Measurements from ENCODE around the gene ERF.
A peak's percentile ranks its signal among the peaks of the same experiment; 100 is the strongest.

ERF gene

GRCh38 chr19:42251572-42252358, 3.2 kb downstream of the ERF start:
- Histone ChIP-seq H3K36me3 (ENCODE audit: control insufficient read depth, low read length) (peaks cover 52% of the 10 kb centered on the region), H3K79me2 (ENCODE audit: control insufficient read depth, low read length) (peaks cover 52% of the 10 kb centered on the region), H3K4me3 (ENCODE audit: low read length) (peak overlapping the region; percentile 11; the same call in 1 of the 2 replicates), H3K4me2 (ENCODE audit: low read length) (peak overlapping the region; percentile 30; the same call in 1 of the 2 replicates), H3K9me3 (ENCODE audit: control insufficient read depth, insufficient read depth, low read length) (no peaks in the 10 kb centered on the region), H3K27ac (ENCODE audit: low read depth, low read length) (no peak overlapping the region), H3F3A (ENCODE audit: control insufficient read depth, insufficient read depth) (no peaks in the 10 kb centered on the region), H3K9me2 (replicated peaks; ENCODE audit: control insufficient read depth, low read length) (no peaks in the 10 kb centered on the region), H4K20me1 (ENCODE audit: control insufficient read depth, insufficient read depth, low read depth, low read length) (no peaks in the 10 kb centered on the region; the same call in 1 of the 2 replicates), H3K4me1 (ENCODE audit: control insufficient read depth, low read length) (peaks cover 29% of the 10 kb centered on the region), H3K27me3 (ENCODE audit: control insufficient read depth, low read length) (peaks cover 8% of the 10 kb centered on the region)
- no peak for TF ChIP-seq CTCF (IDR thresholded peaks at IDR 0.05; ENCODE audit: low read depth, low read length, poor library complexity, severe bottlenecking)
- no peak for TF ChIP-seq EZH2phosphoT487 (IDR thresholded peaks at IDR 0.05; ENCODE audit: borderline replicate concordance, low read length)

GRCh38 chr19:42250666-42251531, 4.0 kb downstream of the ERF start:
- Histone ChIP-seq H3K36me3 (ENCODE audit: control insufficient read depth, low read length) (peaks cover 60% of the 10 kb centered on the region), H3K9me2 (replicated peaks; ENCODE audit: control insufficient read depth, low read length) (no peaks in the 10 kb centered on the region), H3K4me3 (ENCODE audit: low read length) (no peak overlapping the region), H3K9me3 (ENCODE audit: control insufficient read depth, insufficient read depth, low read length) (no peaks in the 10 kb centered on the region), H3K79me2 (ENCODE audit: control insufficient read depth, low read length) (peaks cover 52% of the 10 kb centered on the region), H3K27me3 (ENCODE audit: control insufficient read depth, low read length) (peaks cover 3% of the 10 kb centered on the region; the same call in 1 of the 2 replicates), H3K4me2 (ENCODE audit: low read length) (no peak overlapping the region), H3F3A (ENCODE audit: control insufficient read depth, insufficient read depth) (peaks cover 8% of the 10 kb centered on the region), H4K20me1 (ENCODE audit: control insufficient read depth, insufficient read depth, low read depth, low read length) (no peaks in the 10 kb centered on the region; the same call in 1 of the 2 replicates), H3K4me1 (ENCODE audit: control insufficient read depth, low read length) (peaks cover 29% of the 10 kb centered on the region), H3K27ac (ENCODE audit: low read depth, low read length) (no peak overlapping the region)
- TF ChIP-seq EZH2phosphoT487 (IDR thresholded peaks at IDR 0.05; ENCODE audit: borderline replicate concordance, low read length) (no peak), CTCF (IDR thresholded peaks at IDR 0.05; ENCODE audit: low read depth, low read length, poor library complexity, severe bottlenecking) (no peak)

GRCh38 chr19:42250183-42250665, 4.7 kb downstream of the ERF start:
- H3K27ac ChIP-seq (ENCODE audit: low read depth, low read length): no peak overlapping the region
- H3K36me3 ChIP-seq (ENCODE audit: control insufficient read depth, low read length): peaks cover 60% of the 10 kb centered on the region
- H3K4me1 ChIP-seq (ENCODE audit: control insufficient read depth, low read length): peaks cover 27% of the 10 kb centered on the region

More at GRCh38 chr19:42250183-42250665, 4.7 kb downstream of the ERF start:
- TF ChIP-seq EZH2phosphoT487 (IDR thresholded peaks at IDR 0.05; ENCODE audit: borderline replicate concordance, low read length) (no peak), CTCF (IDR thresholded peaks at IDR 0.05; ENCODE audit: low read depth, low read length, poor library complexity, severe bottlenecking) (no peak)
- H3K9me2 ChIP-seq (replicated peaks; ENCODE audit: control insufficient read depth, low read length): no peaks in the 10 kb centered on the region
- H3K79me2 ChIP-seq (ENCODE audit: control insufficient read depth, low read length): peaks cover 52% of the 10 kb centered on the region
- H3F3A ChIP-seq (ENCODE audit: control insufficient read depth, insufficient read depth): peaks cover 13% of the 10 kb centered on the region
- no peaks in the 10 kb centered on the region for H3K27me3 ChIP-seq (ENCODE audit: control insufficient read depth, low read length)
- no peak overlapping the region for H3K4me2 ChIP-seq (ENCODE audit: low read length)
- no peaks in the 10 kb centered on the region for H3K9me3 ChIP-seq (ENCODE audit: control insufficient read depth, insufficient read depth, low read length)
- H3K4me3 ChIP-seq (ENCODE audit: low read length): no peak overlapping the region
- no peaks in the 10 kb centered on the region; the same call in 1 of the 2 replicates for H4K20me1 ChIP-seq (ENCODE audit: control insufficient read depth, insufficient read depth, low read depth, low read length)

Data from DOHH2 (cell line).